Liver (tissue), 2 donors: ENCODE data around the gene TIMM17A.

Experiments
- CTCF ChIP-seq: fragments of 150-350 bp; IDR thresholded peaks from 2 replicates; pipeline ENCODE4 v1.5.1; 2017; ENCODE audit warnings: improper control_type of control experiment, low read depth, low read length; ENCODE audit not compliant: missing input control
- FOXA2 ChIP-seq: IDR thresholded peaks from 2 replicates; pipeline ENCODE4 v1.6.1; 2016; ENCODE audit warnings: antibody characterized with exemption
- donor health status: healthy.

GRCh38 chr1:202012544-202013478 lies 57.5 kb downstream of the TIMM17A start:
- TF ChIP-seq CTCF = no peak
- no peak for TF ChIP-seq FOXA2
